DND-41 (cell line): ENCODE data around the gene CARS1.
A peak's percentile ranks its signal among the peaks of the same experiment; 100 is the strongest.

ENCODE experiments used
- ATAC-seq: fragments of 200-7000 bp; cut with Tn5 transposase; 3 replicates; pipeline ENCODE4 v1.9.1; 2021; ENCODE audit warnings: low read depth; ENCODE audit not compliant: insufficient read depth
- DNase-seq: peaks from one replicate; pipeline ENCODE4 v3.0.0-alpha.2; 2020
- H2AFZ ChIP-seq: 2 replicates; pipeline ENCODE4 v1.6.0; 2012; ENCODE audit warnings: low read depth, low read length
- H3K27ac ChIP-seq: 2 replicates; pipeline ENCODE4 v1.5.1; 2012; ENCODE audit warnings: low read length, inconsistent platforms
- H3K27me3 ChIP-seq: fragments of 200-600 bp; sonication (generic); 2 replicates; pipeline ENCODE4 v1.6.0; 2012; ENCODE audit warnings: low read length, mild to moderate bottlenecking, inconsistent platforms; ENCODE audit not compliant: insufficient read depth, poor library complexity
- H3K36me3 ChIP-seq: 2 replicates; pipeline ENCODE4 v1.5.1; 2012; ENCODE audit warnings: low read length, inconsistent platforms; ENCODE audit not compliant: insufficient read depth
- H3K4me1 ChIP-seq: 2 replicates; pipeline ENCODE4 v1.5.1; 2012; ENCODE audit warnings: mild to moderate bottlenecking, low read length; ENCODE audit not compliant: insufficient read depth
- H3K4me2 ChIP-seq: 2 replicates; pipeline ENCODE4 v1.6.0; 2012; ENCODE audit warnings: mild to moderate bottlenecking, moderate library complexity, low read length, inconsistent platforms; ENCODE audit not compliant: insufficient read depth
- H3K4me3 ChIP-seq, 2 experiments: fragments of 200-600 bp in 1 of 2; shearing (Covaris generic) in 1 of 2; 2 replicates each; pipeline ENCODE4 v1.5.1; 2012 to 2016; ENCODE audit warnings: inconsistent platforms in 2 of 2, low read length in 2 of 2, mild to moderate bottlenecking in 2 of 2, low read depth in 1 of 2, moderate library complexity in 1 of 2
- H3K79me2 ChIP-seq: 2 replicates; pipeline ENCODE4 v1.6.0; 2012; ENCODE audit warnings: low read length, inconsistent platforms; ENCODE audit not compliant: insufficient read depth
- H3K9ac ChIP-seq: 2 replicates; pipeline ENCODE4 v1.6.0; 2012; ENCODE audit warnings: low read depth, mild to moderate bottlenecking, inconsistent platforms, low read length, moderate library complexity
- H3K9me3 ChIP-seq: 2 replicates; pipeline ENCODE4 v1.5.1; 2012; ENCODE audit warnings: low read length, moderate library complexity, mild to moderate bottlenecking, inconsistent platforms; ENCODE audit not compliant: insufficient read depth, severe bottlenecking
- H4K20me1 ChIP-seq: 2 replicates; pipeline ENCODE4 v1.6.0; 2012; ENCODE audit warnings: low read length; ENCODE audit not compliant: insufficient read depth
- EZH2 ChIP-seq: IDR thresholded peaks from 3 replicates; pipeline ENCODE4 v1.6.1; 2012; ENCODE audit warnings: borderline replicate concordance, low read depth, mild to moderate bottlenecking, moderate library complexity, low read length, inconsistent platforms; ENCODE audit not compliant: severe bottlenecking
- TF ChIP-seq, protein P1 (sequence below): IDR thresholded peaks from 2 replicates; pipeline ENCODE4 v1.5.1; 2012; ENCODE audit warnings: borderline replicate concordance, low read length, moderate library complexity, mild to moderate bottlenecking; ENCODE audit not compliant: poor library complexity, severe bottlenecking; ENCODE audit errors: extremely low read depth

Gene CARS1

GRCh38 chr11:3085052-3085451 lies 27.8 kb upstream of the CARS1 start:
- Histone ChIP-seq H3K36me3 (peaks cover 19% of the 10 kb centered on the region), H3K4me1 (no peaks in the 10 kb centered on the region), H4K20me1 (peaks cover 5% of the 10 kb centered on the region; the same call in 1 of the 2 replicates), H3K27me3 (no peaks in the 10 kb centered on the region), H3K27ac (no peak overlapping the region), H3K4me3 (no peak overlapping the region), H3K9ac (no peak overlapping the region), H2AFZ (no peak overlapping the region), H3K79me2 (no peaks in the 10 kb centered on the region), H3K4me2 (no peak overlapping the region), H3K9me3 (no peaks in the 10 kb centered on the region)
- TF ChIP-seq, protein P1, sequence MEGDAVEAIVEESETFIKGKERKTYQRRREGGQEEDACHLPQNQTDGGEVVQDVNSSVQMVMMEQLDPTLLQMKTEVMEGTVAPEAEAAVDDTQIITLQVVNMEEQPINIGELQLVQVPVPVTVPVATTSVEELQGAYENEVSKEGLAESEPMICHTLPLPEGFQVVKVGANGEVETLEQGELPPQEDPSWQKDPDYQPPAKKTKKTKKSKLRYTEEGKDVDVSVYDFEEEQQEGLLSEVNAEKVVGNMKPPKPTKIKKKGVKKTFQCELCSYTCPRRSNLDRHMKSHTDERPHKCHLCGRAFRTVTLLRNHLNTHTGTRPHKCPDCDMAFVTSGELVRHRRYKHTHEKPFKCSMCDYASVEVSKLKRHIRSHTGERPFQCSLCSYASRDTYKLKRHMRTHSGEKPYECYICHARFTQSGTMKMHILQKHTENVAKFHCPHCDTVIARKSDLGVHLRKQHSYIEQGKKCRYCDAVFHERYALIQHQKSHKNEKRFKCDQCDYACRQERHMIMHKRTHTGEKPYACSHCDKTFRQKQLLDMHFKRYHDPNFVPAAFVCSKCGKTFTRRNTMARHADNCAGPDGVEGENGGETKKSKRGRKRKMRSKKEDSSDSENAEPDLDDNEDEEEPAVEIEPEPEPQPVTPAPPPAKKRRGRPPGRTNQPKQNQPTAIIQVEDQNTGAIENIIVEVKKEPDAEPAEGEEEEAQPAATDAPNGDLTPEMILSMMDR: no peak
- no peak for TF ChIP-seq EZH2
- DNase-seq (no peak), ATAC-seq (0 out of 3 replicates have a peak, but pooled peaks have one; percentile 1)

DNA sequence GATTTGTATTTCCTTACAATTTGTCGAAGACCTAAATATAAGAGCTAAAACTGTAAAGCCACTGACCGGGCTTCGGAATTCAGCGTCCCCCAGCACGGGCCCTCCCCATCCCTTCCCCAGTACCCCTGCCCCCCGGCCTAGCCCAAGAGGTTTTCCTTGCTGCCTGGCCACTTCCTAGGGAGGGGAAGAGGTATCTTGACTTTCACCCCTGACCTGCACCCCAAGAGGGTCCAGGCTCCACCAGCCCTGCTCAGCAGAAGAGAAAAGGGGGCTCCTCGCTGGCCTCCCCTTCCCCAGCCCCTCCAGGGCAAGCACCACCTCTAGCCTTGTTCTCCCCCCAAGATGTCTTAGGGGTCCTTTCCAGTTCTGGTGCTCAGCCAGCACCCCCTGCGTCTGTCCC lies 26.1 kb upstream of the CARS1 start:
- Histone ChIP-seq H3K79me2 (no peaks in the 10 kb centered on the region), H3K4me1 (no peaks in the 10 kb centered on the region), H3K4me2 (no peak overlapping the region), H3K27ac (no peak overlapping the region), H4K20me1 (peaks cover 3% of the 10 kb centered on the region; the same call in 1 of the 2 replicates), H2AFZ (no peak overlapping the region), H3K9me3 (no peaks in the 10 kb centered on the region), H3K36me3 (peaks cover 3% of the 10 kb centered on the region), H3K27me3 (no peaks in the 10 kb centered on the region), H3K4me3 (no peak overlapping the region), H3K9ac (no peak overlapping the region)
- DNase-seq: no peak
- TF ChIP-seq, protein P1: no peak
- TF ChIP-seq EZH2: no peak
- no peak for ATAC-seq

DNA sequence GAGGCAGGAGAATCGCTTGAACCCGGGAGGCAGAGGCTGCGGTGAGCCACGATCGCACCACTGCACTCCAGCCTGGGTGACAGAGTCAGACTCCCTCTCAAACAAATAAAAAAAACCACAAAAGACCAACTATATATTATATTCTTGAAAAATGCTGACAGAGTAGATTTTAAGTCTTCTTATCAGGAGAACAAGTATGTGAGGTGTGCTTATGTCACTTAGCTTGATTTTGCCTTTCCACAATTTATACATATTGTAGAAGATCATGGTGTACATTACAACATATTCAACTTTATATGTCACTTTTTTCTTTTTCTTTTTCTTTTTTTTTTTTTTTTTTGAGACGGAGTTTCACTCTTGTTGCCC lies 24.1 kb upstream of the CARS1 start:
- H3K36me3 ChIP-seq: no peaks in the 10 kb centered on the region
- H3K27ac ChIP-seq: no peak overlapping the region
- H2AFZ ChIP-seq: no peak overlapping the region
- H3K9ac ChIP-seq: no peak overlapping the region
- DNase-seq (no peak), ATAC-seq (no peak)
- no peaks in the 10 kb centered on the region for H3K79me2 ChIP-seq
- H3K4me2 ChIP-seq: no peak overlapping the region
- TF ChIP-seq, protein P1: no peak
- TF ChIP-seq EZH2: no peak
- H4K20me1 ChIP-seq: no peaks in the 10 kb centered on the region
- no peaks in the 10 kb centered on the region for H3K9me3 ChIP-seq
- no peaks in the 10 kb centered on the region for H3K27me3 ChIP-seq
- no peaks in the 10 kb centered on the region for H3K4me1 ChIP-seq
- H3K4me3 ChIP-seq: no peak overlapping the region
